GM21723 (cell line): Measurements from ENCODE around the gene BACE2.
"Not testable (repeated sequence)": the region's sequence is repeated elsewhere in the genome, so short reads cannot be mapped to it uniquely, and the experiment has no call there.

ENCODE experiments used
- ATAC-seq: cut with Tn5 transposase; IDR thresholded peaks from one replicate; pipeline ENCODE4 v1.9.1; 2021; ENCODE audit warnings: mild to moderate bottlenecking, moderate library complexity; ENCODE audit not compliant: unreplicated experiment

The BACE2 gene

DNA sequence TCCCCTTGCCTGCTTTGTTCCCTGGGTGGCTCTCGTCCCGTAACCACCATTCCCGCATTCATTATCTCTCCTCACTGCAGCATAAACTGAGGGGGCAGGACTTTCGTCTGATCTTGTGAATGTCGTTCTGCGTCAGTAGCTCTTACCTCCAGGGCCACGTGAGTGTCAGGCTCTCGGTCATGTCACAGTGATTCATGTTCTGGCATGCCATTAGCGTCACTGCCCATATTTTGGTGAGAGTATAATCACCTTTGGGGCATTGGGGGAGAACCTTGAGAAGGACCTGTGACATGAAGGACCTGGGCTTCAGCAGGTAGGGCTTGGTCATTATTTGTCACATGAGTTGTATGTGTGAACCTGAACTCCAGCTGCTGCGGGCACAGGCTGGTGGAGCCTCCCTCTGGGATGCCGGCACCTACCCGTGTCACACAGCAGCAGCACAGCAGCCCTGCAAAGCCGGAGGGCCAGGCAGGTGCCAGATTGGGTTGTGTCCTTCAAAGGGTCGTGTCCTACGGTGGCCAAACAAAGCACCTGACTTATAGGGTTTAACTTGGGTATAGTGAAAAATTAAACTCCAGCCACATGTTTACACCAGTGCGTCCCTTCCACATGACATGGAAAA lies 68.5 kb downstream of the BACE2 start:
- ATAC-seq = no peak

DNA sequence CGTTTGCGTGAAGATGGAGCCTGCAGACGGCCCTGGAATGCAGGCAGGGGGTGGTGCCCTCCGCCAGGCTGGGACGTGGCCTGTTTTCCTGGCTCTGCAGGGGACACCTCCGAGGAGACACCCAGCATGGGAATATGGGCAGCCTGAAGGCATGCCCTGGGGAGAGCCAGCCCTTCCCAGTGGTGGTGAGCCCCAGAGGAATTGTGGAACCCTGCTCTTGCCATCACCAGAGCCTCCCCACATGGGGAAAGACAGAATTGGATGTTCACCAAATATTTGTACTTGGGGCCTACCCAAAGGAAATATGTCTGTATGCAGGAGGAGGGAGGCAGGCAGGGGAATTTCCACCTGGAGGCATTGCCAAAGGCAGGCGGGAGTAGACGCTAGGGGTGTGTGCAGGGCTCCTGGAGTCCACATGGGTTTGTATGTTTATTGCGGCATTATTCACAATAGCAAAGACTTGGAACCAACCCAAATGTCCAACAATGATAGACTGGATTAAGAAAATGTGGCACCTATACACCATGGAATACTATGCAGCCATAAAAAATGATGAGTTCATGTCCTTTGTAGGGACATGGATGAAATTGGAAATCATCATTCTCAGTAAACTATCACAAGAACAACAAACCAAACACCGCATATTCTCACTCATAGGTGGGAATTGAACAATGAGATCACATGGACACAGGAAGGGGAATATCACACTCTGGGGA lies 70.3 kb downstream of the BACE2 start:
- ATAC-seq = not testable (repeated sequence)

DNA sequence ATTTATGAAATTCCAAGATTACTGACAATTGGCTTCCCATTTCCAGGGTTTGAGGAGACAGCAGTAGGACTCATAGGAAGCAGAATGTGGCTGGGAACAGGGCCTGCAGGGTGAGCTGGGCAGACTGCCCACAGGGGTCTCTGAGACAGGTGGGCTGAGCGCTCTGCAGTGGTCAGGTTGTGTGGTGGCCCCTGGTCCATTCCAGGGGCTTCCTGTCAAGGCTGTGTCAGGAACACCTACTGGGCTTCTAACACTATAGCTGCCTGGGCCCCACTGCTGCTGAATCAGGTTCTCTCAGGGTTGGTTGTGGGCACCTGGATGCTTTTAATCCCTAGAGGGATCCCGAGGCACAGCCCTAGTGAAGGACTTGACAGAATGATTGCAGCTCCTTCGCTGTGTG lies 72.1 kb downstream of the BACE2 start:
- no peak for ATAC-seq

DNA sequence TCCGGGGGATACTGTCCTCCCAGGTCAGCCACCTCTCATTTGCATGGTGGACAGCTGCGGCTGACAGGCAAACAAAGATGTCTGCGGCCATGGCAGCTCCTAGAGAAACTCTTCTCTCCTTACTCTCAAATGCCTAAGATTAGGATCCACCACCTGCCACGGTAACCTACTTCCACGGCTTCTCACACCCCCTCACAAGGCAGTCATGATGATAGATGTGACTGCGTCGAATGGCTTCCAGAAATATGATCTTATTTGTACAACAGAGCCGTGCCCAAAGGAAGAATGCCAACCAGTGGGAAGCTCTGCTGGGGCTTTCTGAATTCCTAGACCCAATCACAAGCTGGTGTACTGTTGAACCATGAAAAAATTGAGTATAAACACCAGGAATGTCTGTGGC lies 73.4 kb downstream of the BACE2 start:
- no peak for ATAC-seq

DNA sequence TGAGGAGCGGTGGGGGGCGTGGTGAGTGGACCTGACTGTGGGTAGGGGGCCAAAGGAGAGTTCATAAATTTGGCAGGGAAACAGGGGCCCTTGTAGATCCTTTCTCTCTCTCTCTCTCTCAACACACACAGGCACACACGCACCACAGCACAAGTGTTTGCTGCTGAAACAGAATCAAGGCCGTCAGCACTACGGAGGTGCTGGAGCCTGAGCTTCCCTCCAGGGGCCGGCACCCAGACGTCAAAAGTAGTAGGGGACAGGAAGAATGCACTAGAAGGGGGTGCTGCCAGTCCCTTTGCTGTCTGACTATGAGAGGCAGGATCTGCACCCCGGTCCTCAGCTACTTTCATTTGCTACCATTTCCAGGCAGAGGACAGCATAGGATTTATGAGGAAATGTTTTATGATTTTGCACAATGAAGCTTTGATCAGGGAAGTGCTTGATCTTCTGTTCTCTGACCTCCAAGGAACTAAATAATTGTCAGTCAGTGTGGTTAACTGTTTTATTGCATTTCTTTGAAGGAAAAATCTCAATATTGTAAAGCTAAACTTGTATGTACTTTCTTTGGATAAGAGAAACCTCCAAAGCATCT lies 74.4 kb downstream of the BACE2 start:
- ATAC-seq = no peak

DNA sequence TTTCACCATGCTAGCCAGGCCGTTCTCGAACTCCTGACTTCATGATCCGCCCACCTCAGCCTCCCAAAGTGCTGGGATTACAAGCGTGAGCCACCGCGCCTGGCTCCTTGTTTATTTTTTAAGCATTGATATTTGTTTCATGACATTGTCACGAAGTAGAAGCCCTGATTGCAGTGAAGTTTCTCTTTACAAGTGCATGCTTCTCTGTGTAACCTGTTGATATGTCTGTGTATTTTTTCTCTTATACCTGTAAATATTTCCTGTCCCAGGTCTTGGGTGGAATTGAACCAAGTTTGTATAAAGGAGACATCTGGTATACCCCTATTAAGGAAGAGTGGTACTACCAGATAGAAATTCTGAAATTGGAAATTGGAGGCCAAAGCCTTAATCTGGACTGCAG lies 75.1 kb downstream of the BACE2 start:
- no peak for ATAC-seq

DNA sequence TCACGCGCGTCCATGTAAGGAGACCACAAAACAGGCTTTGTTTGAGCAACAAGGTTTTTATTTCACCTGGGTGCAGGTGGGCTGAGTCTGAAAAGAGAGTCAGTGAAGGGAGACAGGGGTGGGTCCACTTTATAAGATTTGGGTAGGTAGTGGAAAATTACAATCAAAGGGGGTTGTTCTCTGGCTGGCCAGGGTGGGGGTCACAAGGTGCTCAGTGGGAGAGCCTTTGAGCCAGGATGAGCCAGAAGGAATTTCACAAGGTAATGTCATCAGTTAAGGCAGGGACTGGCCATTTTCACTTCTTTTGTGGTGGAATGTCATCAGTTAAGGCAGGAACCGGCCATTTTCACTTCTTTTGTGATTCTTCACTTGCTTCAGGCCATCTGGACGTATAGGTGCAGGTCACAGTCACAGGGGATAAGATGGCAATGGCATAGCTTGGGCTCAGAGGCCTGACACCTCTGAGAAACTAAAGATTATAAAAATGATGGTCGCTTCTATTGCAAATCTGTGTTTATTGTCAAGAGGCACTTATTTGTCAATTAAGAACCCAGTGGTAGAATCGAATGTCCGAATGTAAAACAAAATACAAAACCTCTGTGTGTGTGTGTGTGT lies 76.4 kb downstream of the BACE2 start:
- not testable (repeated sequence) for ATAC-seq

DNA sequence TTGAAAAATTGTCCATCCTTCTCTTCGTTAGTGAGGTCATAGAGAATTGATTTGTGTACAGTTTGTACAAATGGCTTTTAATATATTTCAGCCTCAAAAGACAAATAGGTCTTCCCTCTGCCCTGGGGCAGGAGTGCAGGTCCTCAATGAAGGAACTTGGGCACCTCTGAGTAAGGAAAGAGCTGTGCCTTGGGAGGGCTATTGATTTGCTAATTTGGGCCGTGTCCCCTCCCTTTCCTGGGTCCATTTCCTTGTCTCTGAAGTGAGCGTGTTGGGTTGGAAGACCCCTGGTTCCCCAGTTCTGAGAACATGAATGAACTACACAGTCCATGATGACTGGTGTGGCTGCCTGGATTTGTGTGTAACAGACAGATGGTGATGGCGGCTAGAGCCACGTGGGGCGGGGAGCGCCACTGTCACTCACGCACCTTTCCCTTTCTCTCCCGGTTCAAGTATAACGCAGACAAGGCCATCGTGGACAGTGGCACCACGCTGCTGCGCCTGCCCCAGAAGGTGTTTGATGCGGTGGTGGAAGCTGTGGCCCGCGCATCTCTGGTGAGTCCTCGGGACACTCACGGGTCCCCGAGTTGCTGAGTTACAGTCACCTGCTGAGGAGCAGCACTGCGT lies 77.7 kb downstream of the BACE2 start:
- no peak for ATAC-seq

DNA sequence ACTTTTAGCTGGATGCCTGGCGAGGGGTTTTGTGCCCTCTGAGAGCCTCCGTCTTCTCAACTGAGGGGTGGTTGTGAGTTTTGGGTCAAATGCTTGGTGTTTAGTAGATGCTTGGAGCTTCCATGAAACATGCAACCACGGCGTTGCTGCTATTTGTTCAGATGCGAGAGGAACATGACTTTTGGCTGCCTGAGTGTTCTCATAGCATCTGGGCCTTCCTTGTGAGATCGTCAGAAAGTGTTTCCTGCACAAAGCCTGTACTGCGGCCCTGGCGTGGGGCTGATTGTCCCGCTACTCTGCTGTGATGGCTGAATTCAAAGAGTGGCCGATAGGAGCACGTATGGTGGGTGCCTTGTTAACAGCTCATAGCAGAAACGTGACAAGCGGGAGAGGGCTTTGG lies 78.8 kb downstream of the BACE2 start:
- no peak for ATAC-seq

DNA sequence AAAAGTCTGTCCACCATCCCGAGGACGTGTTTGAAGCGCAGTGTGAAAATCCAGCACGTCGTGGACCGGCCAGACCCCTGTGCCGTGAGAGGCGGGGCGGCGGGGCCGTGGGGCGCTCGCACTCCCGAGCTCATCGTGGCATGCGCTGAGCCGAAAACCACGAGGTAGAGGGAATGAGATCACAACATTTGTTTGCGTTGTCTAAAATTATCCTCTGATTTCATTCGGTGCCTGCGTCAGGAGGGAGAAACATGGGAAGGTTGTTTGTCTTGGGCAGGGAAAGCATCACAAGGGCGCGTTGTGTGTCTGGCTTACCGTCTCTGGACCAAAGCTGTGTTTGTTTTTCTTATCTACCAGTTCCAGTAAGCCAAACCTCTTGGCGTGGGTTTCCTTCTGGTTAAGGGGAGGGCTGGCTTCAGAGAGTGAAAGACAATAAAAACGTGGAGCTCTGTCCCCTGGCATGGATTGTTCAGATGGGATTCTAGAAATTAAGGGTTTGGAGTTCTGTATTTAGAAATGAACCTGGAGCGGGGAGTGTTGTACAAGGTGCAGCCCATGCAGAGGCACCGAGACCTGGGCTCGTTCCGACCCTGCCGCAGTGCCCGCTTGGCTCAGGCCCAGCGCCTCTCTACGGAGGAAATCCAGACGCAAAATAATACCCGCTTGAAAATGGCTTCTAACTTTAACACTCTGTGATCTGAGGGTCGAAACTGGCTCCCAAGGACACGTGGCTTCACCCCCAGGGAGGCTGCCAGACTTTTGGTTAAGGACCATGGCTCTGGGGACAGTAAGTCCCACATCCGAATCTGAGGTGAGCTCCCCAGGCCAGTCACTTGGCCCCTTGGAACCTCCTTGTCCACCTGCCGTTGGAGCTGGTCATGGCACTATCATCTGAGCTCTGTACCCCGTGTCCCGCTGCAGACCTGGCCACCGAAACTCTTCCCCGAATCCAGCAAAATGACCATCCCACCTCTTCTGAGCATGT lies 79.9 kb downstream of the BACE2 start:
- no peak for ATAC-seq

DNA sequence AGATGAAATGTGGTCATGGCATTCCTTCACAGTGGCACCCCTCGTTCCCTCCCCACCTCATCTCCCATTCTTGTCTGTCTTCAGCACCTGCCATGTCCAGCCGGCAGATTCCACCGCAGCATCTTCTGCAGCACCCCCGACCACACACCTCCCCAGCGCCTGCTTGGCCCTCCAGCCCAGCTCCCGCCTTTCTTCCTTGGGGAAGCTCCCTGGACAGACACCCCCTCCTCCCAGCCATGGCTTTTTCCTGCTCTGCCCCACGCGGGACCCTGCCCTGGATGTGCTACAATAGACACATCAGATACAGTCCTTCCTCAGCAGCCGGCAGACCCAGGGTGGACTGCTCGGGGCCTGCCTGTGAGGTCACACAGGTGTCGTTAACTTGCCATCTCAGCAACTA lies 81.5 kb downstream of the BACE2 start:
- ATAC-seq = no peak

DNA sequence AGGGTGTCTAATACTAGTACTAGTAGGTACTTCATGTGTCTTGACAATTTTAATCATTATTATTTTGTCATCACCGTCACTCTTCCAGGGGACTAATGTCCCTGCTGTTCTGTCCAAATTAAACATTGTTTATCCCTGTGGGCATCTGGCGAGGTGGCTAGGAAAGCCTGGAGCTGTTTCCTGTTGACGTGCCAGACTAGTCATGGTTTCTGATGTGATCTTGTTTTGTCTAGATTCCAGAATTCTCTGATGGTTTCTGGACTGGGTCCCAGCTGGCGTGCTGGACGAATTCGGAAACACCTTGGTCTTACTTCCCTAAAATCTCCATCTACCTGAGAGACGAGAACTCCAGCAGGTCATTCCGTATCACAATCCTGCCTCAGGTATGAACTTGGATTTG lies 82.6 kb downstream of the BACE2 start:
- no peak for ATAC-seq

DNA sequence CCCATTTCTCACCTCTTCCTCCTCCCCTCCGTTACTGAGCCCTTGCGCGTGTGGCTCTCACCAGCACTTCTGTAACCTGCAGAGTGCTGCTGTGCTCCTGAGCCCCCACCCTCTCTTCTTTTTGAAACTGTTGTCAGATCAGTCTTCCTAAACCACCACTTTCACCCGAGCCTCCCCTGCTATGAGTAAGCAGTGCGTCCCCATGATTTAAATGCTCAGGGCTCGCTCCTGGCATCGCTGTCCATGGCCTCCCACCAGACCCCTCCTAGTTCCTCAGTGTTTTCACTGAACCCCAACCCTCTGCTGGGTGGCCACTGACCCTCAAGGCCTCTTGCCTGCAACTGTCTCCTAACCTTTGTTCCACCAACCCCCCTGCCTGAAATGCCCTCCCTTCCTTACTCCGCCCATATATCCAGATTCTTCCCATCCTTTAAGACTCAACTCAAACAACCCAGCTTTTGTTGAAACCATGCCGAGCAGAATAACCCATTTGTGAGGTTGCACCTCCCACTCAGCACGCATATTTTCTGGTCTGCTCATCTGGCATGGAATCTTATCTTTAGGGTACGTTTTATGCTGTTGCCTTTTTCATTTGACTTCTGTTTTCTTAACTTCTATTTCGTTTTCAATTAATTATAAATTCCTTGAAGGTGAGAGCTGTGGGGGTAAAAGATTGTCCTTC lies 84.1 kb downstream of the BACE2 start:
- ATAC-seq = no peak

DNA sequence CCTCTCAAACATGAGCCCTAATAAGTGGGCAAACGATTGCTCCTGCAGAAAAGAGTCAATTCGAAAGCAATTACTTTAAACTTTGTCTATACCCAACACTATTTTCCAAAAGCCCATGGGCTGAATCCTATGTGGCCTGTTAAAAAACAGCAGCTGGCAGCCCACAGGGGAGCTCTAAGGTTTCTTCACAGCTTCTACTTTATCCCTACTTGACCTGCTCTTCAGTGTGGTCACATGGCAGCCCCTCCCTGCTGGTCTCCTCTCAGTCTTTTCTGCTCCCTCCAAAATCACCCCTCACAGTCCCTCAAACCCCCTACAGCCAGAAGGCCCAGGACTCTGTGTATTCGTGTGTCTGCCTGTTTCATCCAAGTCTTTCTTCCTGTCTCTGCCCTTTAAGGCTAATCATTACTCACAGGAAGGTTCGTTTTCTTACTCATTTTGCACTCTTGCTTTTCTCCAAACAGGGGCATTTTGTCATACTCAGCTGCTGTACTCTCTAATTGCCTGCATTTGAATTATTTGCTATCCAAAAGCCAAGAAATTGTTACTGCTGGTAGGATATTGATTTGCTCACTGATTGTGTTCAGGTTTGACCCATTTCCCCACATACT lies 86.2 kb downstream of the BACE2 start:
- ATAC-seq = no peak

DNA sequence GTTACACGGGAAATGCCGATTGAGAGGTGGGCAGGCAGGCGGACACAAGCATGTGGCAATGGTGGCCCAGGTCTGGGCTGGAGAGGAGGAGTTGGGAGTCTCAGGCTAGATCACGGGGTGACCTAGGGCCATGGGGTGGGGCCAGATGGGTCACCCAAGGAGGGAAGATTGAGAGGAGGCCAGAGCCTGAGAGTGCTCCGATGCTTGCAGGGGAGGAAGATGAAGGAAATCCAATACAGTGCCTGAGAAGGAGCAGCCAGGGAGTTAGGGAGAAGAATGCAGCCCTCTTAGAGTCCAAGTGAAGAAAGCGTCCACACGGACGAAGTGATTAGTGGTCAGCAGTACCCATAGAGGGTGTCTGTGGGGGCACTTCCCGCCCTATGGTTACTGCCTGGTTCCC lies 87.2 kb downstream of the BACE2 start:
- ATAC-seq = no peak

DNA sequence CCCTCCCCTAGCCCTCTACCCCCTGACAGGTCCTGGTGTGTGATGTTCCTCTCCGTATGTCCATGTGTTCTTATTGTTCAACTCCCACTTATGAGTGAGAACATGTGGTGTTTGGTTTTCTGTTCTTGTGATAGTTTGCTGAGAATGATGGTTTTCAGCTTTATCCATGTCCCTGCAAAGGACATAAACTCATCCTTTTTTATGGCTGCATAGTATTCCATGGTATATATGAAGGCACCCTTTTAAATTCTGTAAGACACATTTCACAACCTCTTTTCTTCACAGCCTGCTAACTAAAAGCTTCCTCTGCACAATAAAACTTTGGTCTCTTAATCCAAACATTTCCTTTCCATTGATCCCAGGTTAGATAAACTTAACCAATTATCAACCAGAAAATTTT lies 88.3 kb downstream of the BACE2 start:
- ATAC-seq = not testable (repeated sequence)

DNA sequence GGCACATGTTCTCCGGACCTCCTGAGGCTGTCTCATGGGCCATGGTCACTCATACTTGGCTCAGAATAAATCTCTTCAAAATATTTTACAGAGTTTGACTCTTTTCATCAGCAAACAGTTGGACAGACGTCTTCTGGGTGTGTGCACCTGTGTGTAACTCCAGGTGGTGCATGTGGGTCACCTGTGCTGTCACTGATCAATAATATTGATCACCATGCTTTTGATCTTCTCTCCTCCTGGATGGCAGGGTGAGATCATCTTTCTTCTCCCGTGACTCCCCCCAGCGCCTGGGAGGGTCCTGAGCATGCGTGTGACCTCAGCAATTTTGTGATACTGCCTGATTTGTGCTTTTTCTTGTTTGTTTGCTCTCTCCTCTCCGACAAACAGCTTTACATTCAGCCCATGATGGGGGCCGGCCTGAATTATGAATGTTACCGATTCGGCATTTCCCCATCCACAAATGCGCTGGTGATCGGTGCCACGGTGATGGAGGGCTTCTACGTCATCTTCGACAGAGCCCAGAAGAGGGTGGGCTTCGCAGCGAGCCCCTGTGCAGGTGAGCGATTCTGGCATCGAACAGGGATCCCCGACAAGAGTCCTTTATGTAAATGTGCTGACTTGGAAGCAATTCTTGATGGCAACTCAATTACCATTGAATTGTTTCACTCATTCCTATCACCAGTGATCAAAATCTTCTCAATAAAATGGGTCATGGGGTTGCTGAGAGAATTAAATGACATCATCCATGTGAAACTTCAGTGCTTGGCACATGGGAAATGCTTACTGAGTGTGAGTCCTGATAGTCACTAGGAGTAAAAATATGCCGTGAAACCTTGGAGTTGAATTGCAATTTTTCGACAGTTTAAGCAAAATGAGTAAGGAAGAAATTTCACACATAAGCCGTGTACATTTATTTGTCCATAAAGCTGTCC lies 89.1 kb downstream of the BACE2 start:
- no peak for ATAC-seq

DNA sequence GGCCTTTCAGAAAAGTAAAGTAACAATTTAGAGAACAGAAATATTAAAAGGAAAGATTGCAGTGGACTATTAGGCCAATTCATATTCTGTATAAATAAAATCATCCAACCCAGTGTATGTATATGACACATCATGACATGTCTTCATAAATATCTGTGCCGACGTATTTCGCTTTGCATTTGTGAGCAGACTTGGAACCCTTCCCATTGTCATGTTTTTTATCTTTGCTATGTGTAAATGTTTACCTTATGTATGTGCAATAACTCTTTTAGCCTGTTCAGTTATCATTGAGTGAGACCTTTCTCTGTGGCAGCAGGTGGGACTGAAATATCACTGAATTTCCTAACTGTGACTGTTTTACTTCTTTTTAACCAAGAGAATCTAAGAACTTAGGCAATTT lies 90.7 kb downstream of the BACE2 start:
- no peak for ATAC-seq
